ENCODE data around the gene VDAC2.

- no peak for TF ChIP-seq MAX (CRISPR knock-in tag; IDR thresholded peaks at IDR 0.05)
- no peak for TF ChIP-seq FOXK1 (CRISPR knock-in tag; IDR thresholded peaks at IDR 0.05)
- TF ChIP-seq ZBTB21 (CRISPR knock-in tag; IDR thresholded peaks at IDR 0.05; ENCODE audit: borderline replicate concordance): no peak
- no peak for TF ChIP-seq CTCF (IDR thresholded peaks at IDR 0.05)
- no peak for TF ChIP-seq USF1 (CRISPR knock-in tag; IDR thresholded peaks at IDR 0.05)
- TF ChIP-seq RELA (CRISPR knock-in tag; IDR thresholded peaks at IDR 0.05; ENCODE audit: borderline replicate concordance): no peak
- no peak for TF ChIP-seq STAT6 (CRISPR knock-in tag; conservative IDR thresholded peaks at IDR 0.05; ENCODE audit: low read depth)
- no peak for TF ChIP-seq ETV6 (CRISPR knock-in tag; IDR thresholded peaks at IDR 0.05)
- no peak for TF ChIP-seq ATF2 (CRISPR knock-in tag; IDR thresholded peaks at IDR 0.05; ENCODE audit: borderline replicate concordance, low read depth)
- TF ChIP-seq TEAD1 (CRISPR knock-in tag; IDR thresholded peaks at IDR 0.05): no peak
- TF ChIP-seq ESRRA (CRISPR knock-in tag; IDR thresholded peaks at IDR 0.05; ENCODE audit: borderline replicate concordance): no peak
- TF ChIP-seq ZNF416 (CRISPR knock-in tag; IDR thresholded peaks at IDR 0.05): no peak
- no peak for TF ChIP-seq ZNF138 (CRISPR knock-in tag; conservative IDR thresholded peaks at IDR 0.05)
Observed at GRCh38 chr10:75265856-75266255, 55.3 kb downstream of the VDAC2 start.
